T-cell (primary cell): ENCODE results near the gene ABCC2. TPM values are rescaled to one million over a fixed set of nuclear protein-coding genes. Genes with fewer than 3 reads are reported as not detected.

Experiments
- ATAC-seq, 4 experiments: fragments of 200-7000 bp in 3 of 4; fragments of 150-1000 bp in 1 of 4; cut with Tn5 transposase; replicated peaks in 1 of 4; 1 replicate in 3 of 4; 2 replicates in 1 of 4; pipeline ENCODE4 v1.10.0; 2021; ENCODE audit warnings: moderate library complexity in 3 of 4, mild to moderate bottlenecking in 2 of 4, moderate number of reproducible peaks in 1 of 4
- CTCF ChIA-PET, 2 donors: fragments of 300-600 bp; sonication (Branson Sonifier 250); formaldehyde crosslinking; loops; one replicate each; lab custom pipeline; 2022; ENCODE audit warnings: antibody characterized with exemption in 2 of 2; lab: Charles Lee
- POLR2A ChIA-PET, 2 donors: fragments of 300-600 bp; sonication (Branson Sonifier 250); formaldehyde crosslinking; loops; one replicate each; lab custom pipeline; 2022; ENCODE audit warnings: antibody characterized with exemption in 2 of 2; lab: Charles Lee
- DNase-seq, 35 experiments: peaks; one replicate each; pipeline versions ENCODE4 v3.0.0 to v3.0.0-alpha.2; 2013 to 2023
- H3K27ac ChIP-seq: one replicate; pipeline ENCODE4 v1.5.1; 2013; ENCODE audit warnings: low read length
- H3K27me3 ChIP-seq, 2 experiments: replicated peaks in 1 of 2; 1 replicate in 1 of 2; 2 replicates in 1 of 2; pipeline versions ENCODE4 v1.6.1 to v1.7.0; 2013; ENCODE audit warnings: low read length in 1 of 2, mixed read lengths in 1 of 2; ENCODE audit not compliant: control insufficient read depth in 2 of 2, insufficient read depth in 2 of 2; ENCODE audit errors: extremely low read depth in 1 of 2
- H3K36me3 ChIP-seq, 2 donors: 1 replicate in 1 of 2; 2 replicates in 1 of 2; pipeline versions ENCODE4 v1.6.1 to v1.7.0; 2013; ENCODE audit warnings: low read length in 1 of 2; ENCODE audit not compliant: control insufficient read depth in 2 of 2, insufficient read depth in 1 of 2; ENCODE audit errors: extremely low read depth in 1 of 2
- H3K4me1 ChIP-seq, 2 experiments: 1 replicate in 1 of 2; 2 replicates in 1 of 2; pipeline versions ENCODE4 v1.6.1 to v1.7.0; 2013; ENCODE audit warnings: low read length in 2 of 2, mixed read lengths in 1 of 2; ENCODE audit not compliant: insufficient read depth in 2 of 2, control insufficient read depth in 1 of 2; ENCODE audit errors: extremely low read depth in 1 of 2
- H3K4me3 ChIP-seq, 2 donors: 1 replicate in 1 of 2; 2 replicates in 1 of 2; pipeline versions ENCODE4 v1.5.1 to v1.7.0; 2013; ENCODE audit warnings: mild to moderate bottlenecking in 2 of 2, low read length in 1 of 2, moderate library complexity in 1 of 2; ENCODE audit not compliant: control insufficient read depth in 1 of 2; ENCODE audit errors: extremely low read depth in 1 of 2
- H3K9me3 ChIP-seq: 2 replicates; pipeline ENCODE4 v1.7.0; 2013
- H3K27ac Mint-ChIP-seq, 2 donors: one replicate each; pipeline ENCODE4 v1.8.0; 2020 to 2021; ENCODE audit warnings: mild to moderate bottlenecking in 2 of 2, mixed read lengths in 2 of 2
- H3K27me3 Mint-ChIP-seq, 2 donors: one replicate each; pipeline ENCODE4 v1.8.0; 2021 to 2022; ENCODE audit warnings: mixed read lengths in 2 of 2
- H3K36me3 Mint-ChIP-seq: one replicate; pipeline ENCODE4 v1.8.0; 2021; ENCODE audit warnings: mixed read lengths
- H3K4me1 Mint-ChIP-seq, 3 donors: one replicate each; pipeline ENCODE4 v1.8.0; 2020 to 2022; ENCODE audit warnings: mixed read lengths in 3 of 3, mild to moderate bottlenecking in 1 of 3
- H3K4me3 Mint-ChIP-seq, 3 donors: one replicate each; pipeline ENCODE4 v1.8.0; 2020 to 2022; ENCODE audit warnings: mild to moderate bottlenecking in 3 of 3, mixed read lengths in 3 of 3, moderate library complexity in 3 of 3
- H3K9me3 Mint-ChIP-seq, 3 donors: one replicate each; pipeline ENCODE4 v1.8.0; 2020 to 2022; ENCODE audit warnings: mixed read lengths in 3 of 3
- WGBS: methylation state at CpG from one replicate; pipeline ENCODE4 v1.1.5; 2013; ENCODE audit warnings: missing lambda C conversion rate; ENCODE audit not compliant: insufficient coverage; 5-methylcytosine and 5-hydroxymethylcytosine counted together
- total RNA-seq, 35 experiments: library from RNA in 6 of 35; stranded (reverse) in 6 of 35; fragments of 120-200 nt in 1 of 35; gene quantifications; one replicate each; pipeline versions ENCODE4 v1.2.1 to v1.2.4 and lab custom pipeline; 2013 to 2026

ABCC2 gene
- total RNA-seq, 5 donors from 2014 or later (not counting 1 experiment from before 2014, with no cell fraction given) = 2.8 to 5.6 (median 4.0) TPM

- H3K27me3 Mint-ChIP-seq = no peaks in the 10 kb centered on the region
- no peaks in the 10 kb centered on the region for H3K4me1 ChIP-seq
- H3K36me3 ChIP-seq = peaks cover 12 to 81% of the 10 kb centered on the region in 2 donors
- no peak overlapping the region for H3K4me3 ChIP-seq
- no peak overlapping the region for H3K27ac Mint-ChIP-seq
- no CpG with 5 or more reads among the region's 1 CpG for WGBS
- CTCF ChIA-PET = no interaction called here
- POLR2A ChIA-PET = no interaction called here
- H3K4me3 Mint-ChIP-seq = no peak overlapping the region
- peaks cover 0 to 3% (median 1%) of the 10 kb centered on the region in 3 donors for H3K9me3 Mint-ChIP-seq
- H3K27me3 ChIP-seq = no peaks in the 10 kb centered on the region
- ATAC-seq (no peak), DNase-seq (no peak)
- no peaks in the 10 kb centered on the region for H3K4me1 Mint-ChIP-seq
- no peaks in the 10 kb centered on the region for H3K9me3 ChIP-seq
- H3K36me3 Mint-ChIP-seq = peaks cover 84% of the 10 kb centered on the region
- no peak overlapping the region for H3K27ac ChIP-seq
Measured at GRCh38 chr10:99756159-99756558, 26.3 kb upstream of the ABCC2 start.

- Histone ChIP-seq H3K27me3 (no peaks in the 10 kb centered on the region), H3K9me3 (no peaks in the 10 kb centered on the region), H3K4me1 (no peaks in the 10 kb centered on the region), H3K27ac (no peak overlapping the region), H3K36me3 (peaks cover 12 to 65% of the 10 kb centered on the region in 2 donors), H3K4me3 (no peak overlapping the region)
- ChIA-PET CTCF (no interaction called here), POLR2A (no interaction called here)
- WGBS = 100% methylated on average over 1 of the region's 2 CpGs
- Mint-ChIP-seq H3K27ac (no peak overlapping the region), H3K36me3 (peaks cover 84% of the 10 kb centered on the region), H3K4me1 (no peaks in the 10 kb centered on the region), H3K27me3 (no peaks in the 10 kb centered on the region), H3K4me3 (no peak overlapping the region), H3K9me3 (peaks cover 4 to 9% (median 9%) of the 10 kb centered on the region in 3 donors)
- ATAC-seq (no peak), DNase-seq (no peak)
Measured at GRCh38 chr10:99758211-99758891, 24.1 kb upstream of the ABCC2 start.

GRCh38 chr10:99760321-99760720 is 22.1 kb upstream of the ABCC2 start:
- POLR2A ChIA-PET = no interaction called here
- H3K9me3 Mint-ChIP-seq = peaks cover 4 to 16% (median 9%) of the 10 kb centered on the region in 3 donors
- no peaks in the 10 kb centered on the region for H3K9me3 ChIP-seq
- no peak overlapping the region for H3K4me3 Mint-ChIP-seq
- 100% methylated on average over 1 of the region's 1 CpG for WGBS
- no peaks in the 10 kb centered on the region for H3K27me3 ChIP-seq
- peaks cover 12 to 52% of the 10 kb centered on the region in 2 donors for H3K36me3 ChIP-seq
- H3K27ac ChIP-seq = no peak overlapping the region
- ATAC-seq = no peak
- H3K4me3 ChIP-seq = no peak overlapping the region
- no peaks in the 10 kb centered on the region for H3K27me3 Mint-ChIP-seq
- CTCF ChIA-PET = interaction anchor here in 1 of 2 donors (0.6 kb wide), 1 partner anchor 20 kb away, joined by 4 read pairs; no protein-coding TSS in a partner anchor
- H3K4me1 Mint-ChIP-seq = no peaks in the 10 kb centered on the region
- DNase-seq = no peak
- peaks cover 69% of the 10 kb centered on the region for H3K36me3 Mint-ChIP-seq
- no peaks in the 10 kb centered on the region for H3K4me1 ChIP-seq
- H3K27ac Mint-ChIP-seq = no peak overlapping the region

- H3K36me3 Mint-ChIP-seq = peaks cover 60% of the 10 kb centered on the region
Measured at GRCh38 chr10:99761365-99761764, 21.1 kb upstream of the ABCC2 start.

GRCh38 chr10:99765672-99766301 is 16.7 kb upstream of the ABCC2 start:
- peaks cover 0 to 8% of the 10 kb centered on the region in 2 experiments for H3K4me1 ChIP-seq
- no peak overlapping the region for H3K4me3 ChIP-seq
- no peaks in the 10 kb centered on the region for H3K27me3 ChIP-seq
- WGBS = 59% methylated on average over 2 of the region's 4 CpGs
- Mint-ChIP-seq H3K4me1 (peaks cover 0 to 3% (median 2%) of the 10 kb centered on the region in 3 donors), H3K9me3 (peaks cover 4 to 13% (median 9%) of the 10 kb centered on the region in 3 donors), H3K36me3 (peaks cover 29% of the 10 kb centered on the region), H3K27ac (no peak overlapping the region), H3K27me3 (no peaks in the 10 kb centered on the region), H3K4me3 (no peak overlapping the region)
- ChIA-PET POLR2A (interaction anchor here (0.6 to 0.7 kb wide), 2 partner anchors 20 to 269 kb away, joined by 4 read pairs; no protein-coding TSS in a partner anchor), CTCF (interaction anchor here in 1 of 2 donors (0.6 to 0.7 kb wide), 2 partner anchors 64 to 340 kb away, joined by 3 to 4 read pairs; no protein-coding TSS in a partner anchor)
- no peak overlapping the region for H3K27ac ChIP-seq
- H3K36me3 ChIP-seq = peaks cover 0 to 2% of the 10 kb centered on the region in 2 donors
- H3K9me3 ChIP-seq = no peaks in the 10 kb centered on the region
- ATAC-seq (no peak), DNase-seq (no peak)

More at GRCh38 chr10:99761365-99761764, 21.1 kb upstream of the ABCC2 start:
- no peak overlapping the region for H3K4me3 Mint-ChIP-seq
- peaks cover 12 to 42% of the 10 kb centered on the region in 2 donors for H3K36me3 ChIP-seq
- peaks cover 0 to 3% (median 2%) of the 10 kb centered on the region in 3 donors for H3K4me1 Mint-ChIP-seq
- no peaks in the 10 kb centered on the region for H3K27me3 ChIP-seq
- no peak overlapping the region for H3K4me3 ChIP-seq
- no peaks in the 10 kb centered on the region for H3K27me3 Mint-ChIP-seq
- H3K4me1 ChIP-seq = peaks cover 0 to 2% of the 10 kb centered on the region in 2 experiments
- peaks cover 4 to 16% (median 9%) of the 10 kb centered on the region in 3 donors for H3K9me3 Mint-ChIP-seq
- DNase-seq (no peak), ATAC-seq (no peak)
- no peaks in the 10 kb centered on the region for H3K9me3 ChIP-seq
- CTCF ChIA-PET = no interaction called here
- POLR2A ChIA-PET = no interaction called here
- no peak overlapping the region for H3K27ac ChIP-seq
- no peak overlapping the region for H3K27ac Mint-ChIP-seq

GRCh38 chr10:99766302-99766681 is 16.1 kb upstream of the ABCC2 start:
- Mint-ChIP-seq H3K27me3 (no peaks in the 10 kb centered on the region), H3K36me3 (peaks cover 24% of the 10 kb centered on the region), H3K27ac (no peak overlapping the region), H3K4me1 (peaks cover 0 to 3% (median 2%) of the 10 kb centered on the region in 3 donors), H3K9me3 (peaks cover 4 to 13% (median 6%) of the 10 kb centered on the region in 3 donors), H3K4me3 (no peak overlapping the region)
- peaks cover 0 to 2% of the 10 kb centered on the region in 2 donors for H3K36me3 ChIP-seq
- peak in 5 of 35 experiments; percentile 0 to 24 (median 1) for DNase-seq
- WGBS = 67% methylated on average over 1 of the region's 8 CpGs
- no peaks in the 10 kb centered on the region for H3K9me3 ChIP-seq
- no peaks in the 10 kb centered on the region for H3K27me3 ChIP-seq
- H3K27ac ChIP-seq = no peak overlapping the region
- H3K4me1 ChIP-seq = peaks cover 0 to 8% of the 10 kb centered on the region in 2 experiments
- ChIA-PET POLR2A (interaction anchor here in 1 of 2 donors (0.6 kb wide), 1 partner anchor 20 kb away, joined by 4 read pairs; no protein-coding TSS in a partner anchor), CTCF (interaction anchor here in 1 of 2 donors (0.7 kb wide), 1 partner anchor 64 kb away, joined by 4 read pairs; no protein-coding TSS in a partner anchor)
- peak in 1 of 4 experiments; percentile 16 for ATAC-seq
- no peak overlapping the region for H3K4me3 ChIP-seq
